K562 (cell line): Measurements from ENCODE around the gene SPPL3. TPM values are rescaled to one million over a fixed set of nuclear protein-coding genes. Genes with fewer than 3 reads are reported as not detected.

ENCODE experiments used
- BCL6 ChIP-seq: fragments of 250-450 bp; sonication (Bioruptor Pico); IDR thresholded peaks from 2 replicates; pipeline ENCODE4 v1.4.0; 2020
- CHAMP1 ChIP-seq: fragments of 450-650 bp; IDR thresholded peaks from 2 replicates; pipeline ENCODE4 v1.6.1; 2016; ENCODE audit warnings: mild to moderate bottlenecking
- FOXJ2 ChIP-seq: fragments of 200-800 bp; sonication (Bioruptor generic); IDR thresholded peaks from 2 replicates; pipeline ENCODE4 v1.6.1; 2016; ENCODE audit warnings: missing genetic modification characterization, missing compliant biosample characterization
- FOXP4 ChIP-seq: sonication (generic); formaldehyde crosslinking; IDR thresholded peaks from 2 replicates; pipeline ENCODE4 v1.8.0; 2022; ENCODE audit warnings: mild to moderate bottlenecking, missing genetic modification reagents, borderline replicate concordance
- HES1 ChIP-seq: fragments of 450-650 bp; IDR thresholded peaks from 2 replicates; pipeline ENCODE4 v1.6.1; 2016; ENCODE audit warnings: low read depth, mild to moderate bottlenecking, moderate library complexity
- HNRNPLL ChIP-seq: fragments of 200-400 bp; formaldehyde crosslinking; IDR thresholded peaks from 2 replicates; pipeline ENCODE4 v1.6.1; 2017; ENCODE audit warnings: low read length, low read depth, mild to moderate bottlenecking; ENCODE audit not compliant: poor library complexity, severe bottlenecking
- JUND ChIP-seq, 2 experiments: IDR thresholded peaks; 2 replicates in 1 of 2; 3 replicates in 1 of 2; pipeline ENCODE4 v1.6.1; 2011; ENCODE audit warnings: borderline replicate concordance in 2 of 2, low read depth in 2 of 2, low read length in 2 of 2, improper control_type of control experiment in 1 of 2, missing biosample characterization in 1 of 2, missing genetic modification characterization in 1 of 2, missing genetic modification reagents in 1 of 2
- KDM5B ChIP-seq: fragments of 200-600 bp; sonication (generic); IDR thresholded peaks from 2 replicates; pipeline ENCODE4 v1.6.1; 2012; ENCODE audit warnings: low read depth, mild to moderate bottlenecking, moderate library complexity, low read length, control low read depth, inconsistent platforms; ENCODE audit not compliant: insufficient replicate concordance
- KLF1 ChIP-seq: fragments of 450-650 bp; IDR thresholded peaks from 2 replicates; pipeline ENCODE4 v1.6.1; 2016; ENCODE audit warnings: missing genetic modification characterization, missing compliant biosample characterization
- MTA1 ChIP-seq: fragments of 450-650 bp; IDR thresholded peaks from 2 replicates; pipeline ENCODE4 v1.6.1; 2017; ENCODE audit warnings: borderline replicate concordance
- MYC ChIP-seq, 2 experiments: fragments of 250-450 bp in 1 of 2; sonication (Bioruptor Pico) in 1 of 2; IDR thresholded peaks; 2 replicates each; pipeline versions ENCODE4 v1.5.1 to v1.6.1; 2012 to 2021; ENCODE audit warnings: low read depth in 2 of 2, borderline replicate concordance in 1 of 2, improper control_type of control experiment in 1 of 2, low read length in 1 of 2, mild to moderate bottlenecking in 1 of 2, moderate library complexity in 1 of 2
- NR0B1 ChIP-seq: fragments of 450-650 bp; IDR thresholded peaks from one replicate; pipeline ENCODE4 v1.6.1; 2018; ENCODE audit warnings: mild to moderate bottlenecking, moderate library complexity; ENCODE audit not compliant: partially characterized antibody
- NR2C1 ChIP-seq, 2 experiments: fragments of 450-650 bp; IDR thresholded peaks; 2 replicates each; pipeline ENCODE4 v1.6.1; 2017; ENCODE audit warnings: mild to moderate bottlenecking in 2 of 2, antibody characterized with exemption in 1 of 2, inconsistent platforms in 1 of 2, missing compliant biosample characterization in 1 of 2, missing genetic modification characterization in 1 of 2
- POLR2B ChIP-seq: fragments of 450-650 bp; IDR thresholded peaks from 2 replicates; pipeline ENCODE4 v1.6.1; 2018; ENCODE audit warnings: low read depth; ENCODE audit not compliant: partially characterized antibody
- WHSC1 ChIP-seq: IDR thresholded peaks from one replicate; pipeline ENCODE4 v1.6.1; 2012; ENCODE audit warnings: low read length, control low read depth, inconsistent platforms
- ZFP91 ChIP-seq: sonication (generic); formaldehyde crosslinking; IDR thresholded peaks from 2 replicates; pipeline ENCODE4 v1.8.0; 2022; ENCODE audit warnings: mild to moderate bottlenecking, missing genetic modification reagents
- ZNF695 ChIP-seq: fragments of 450-650 bp; formaldehyde crosslinking; IDR thresholded peaks from 2 replicates; pipeline ENCODE4 v1.4.0; 2020; ENCODE audit warnings: mild to moderate bottlenecking, moderate library complexity
- polyA plus RNA-seq, 8 experiments: library from polyadenylated mRNA; depleted of rRNA in 4 of 8; stranded (reverse) in 5 of 8; unstranded in 3 of 8; fragments of >200 nt; fragmentation: Nextera tagmentation in 2 of 8; fragmentation: Illumina TruSeq in 1 of 8; extraction: Ambion mirVana in 2 of 8; extraction: Trizol in 1 of 8; gene quantifications; 2 replicates each; pipeline versions ENCODE4 v1.2.1 to v1.2.3, GENCODE V29; 2011 to 2014; ENCODE audit warnings: inconsistent platforms in 1 of 8, missing spikeins in 1 of 8
- total RNA-seq, 7 experiments: library from RNA; depleted of rRNA in 6 of 7; stranded (reverse); fragments of >200 nt in 6 of 7; fragmentation: Illumina TruSeq in 2 of 7; extraction: Trizol in 2 of 7; gene quantifications; 2 replicates each; pipeline versions ENCODE4 v1.2.1 to v1.2.3, GENCODE V29; 2011 to 2021; ENCODE audit warnings: low replicate concordance in 1 of 7

Gene SPPL3
- total and polyA plus RNA-seq, 9 of the 15 experiments (the other 6 are each of a cell fraction or from before 2014, with no cell fraction given): 2.9 to 32.1 (median 7.1) TPM

- no peak for TF ChIP-seq NR2C1 (IDR thresholded peaks at IDR 0.05)
- no peak for TF ChIP-seq NR2C1 (tag; IDR thresholded peaks at IDR 0.05)
- no peak for TF ChIP-seq NR0B1
- no peak for TF ChIP-seq CHAMP1
- TF ChIP-seq HES1: peak; percentile 58; the same call in 1 of the 2 replicates
- peak; percentile 61 for TF ChIP-seq POLR2B
- TF ChIP-seq MTA1: no peak
- peak; percentile 42; the same call in 1 of the 2 replicates for TF ChIP-seq JUND (IDR thresholded peaks at IDR 0.05; ENCODE audit: borderline replicate concordance, low read depth, low read length)
- no peak; the same call in 2 of the 3 replicates for TF ChIP-seq JUND (tag; IDR thresholded peaks at IDR 0.05; ENCODE audit: borderline replicate concordance, low read depth, low read length)
- TF ChIP-seq ZNF695 (CRISPR knock-in tag): no peak
- no peak for TF ChIP-seq ZFP91
- TF ChIP-seq FOXJ2 (tag): no peak
- TF ChIP-seq BCL6 (CRISPR knock-in tag): no peak
- TF ChIP-seq MYC (IDR thresholded peaks at IDR 0.05; ENCODE audit: low read depth, low read length): peak; percentile 59
- TF ChIP-seq MYC (CRISPR knock-in tag; IDR thresholded peaks at IDR 0.05; ENCODE audit: borderline replicate concordance, low read depth): no peak
- no peak for TF ChIP-seq KLF1 (tag)
- no peak for TF ChIP-seq HNRNPLL
- TF ChIP-seq FOXP4: no peak
- no peak for TF ChIP-seq WHSC1
- peak; percentile 43 for TF ChIP-seq KDM5B
Observed at GRCh38 chr12:120904197-120904773, at the start of gene SPPL3 (continued).
